Activated CD4-positive, alpha-beta T cell treated with anti-CD3 and anti-CD28 coated beads, Interleukin-2, amount 10 ng/mL, durations not matched to agents 24 days and 14 days (primary cell): ENCODE measurements around the gene VPS16. TPM values are rescaled to one million over a fixed set of nuclear protein-coding genes. Genes with fewer than 3 reads are reported as not detected.
"Not testable (repeated sequence)": the region's sequence is repeated elsewhere in the genome, so short reads cannot be mapped to it uniquely, and the experiment has no call there.

Experiments
- DNase-seq: peaks from one replicate; pipeline ENCODE4 v3.0.0; 2022
- H3K27ac Mint-ChIP-seq: one replicate; pipeline ENCODE4 v1.8.0; 2022; ENCODE audit warnings: mild to moderate bottlenecking, mixed read lengths
- H3K27me3 Mint-ChIP-seq: one replicate; pipeline ENCODE4 v1.8.0; 2022; ENCODE audit warnings: mixed read lengths
- H3K36me3 Mint-ChIP-seq: one replicate; pipeline ENCODE4 v1.8.0; 2022; ENCODE audit warnings: low read depth, mild to moderate bottlenecking, mixed read lengths
- H3K4me1 Mint-ChIP-seq: one replicate; pipeline ENCODE4 v1.8.0; 2021; ENCODE audit warnings: mixed read lengths
- H3K4me3 Mint-ChIP-seq: one replicate; pipeline ENCODE4 v1.8.0; 2022; ENCODE audit warnings: mild to moderate bottlenecking, moderate library complexity, mixed read lengths
- H3K9me3 Mint-ChIP-seq: one replicate; pipeline ENCODE4 v1.8.0; 2021; ENCODE audit warnings: mixed read lengths
- intact Hi-C: fragments of 100-400 bp; cut with micrococcal nuclease; formaldehyde crosslinking; loops from one replicate; pipeline ENCODE4 v1.15.1; 2023
- total RNA-seq: library from RNA; stranded (reverse); gene quantifications from 2 replicates; pipeline ENCODE4 v1.2.3, GENCODE V29; 2022

Gene VPS16
- total RNA-seq, 1 donor from 2014 or later = 44.3 TPM

GRCh38 chr20:2816030-2816582 is 24.4 kb upstream of the VPS16 start, which contains the start of gene TMEM239:
TSS of gene TMEM239 (plus strand) at chr20:2816364. CDS start at chr20:2816555, 191 bp downstream.
- H3K27me3 Mint-ChIP-seq = peaks cover 71% of the 10 kb centered on the region
- no peak for DNase-seq
- peaks cover 6% of the 10 kb centered on the region for H3K4me1 Mint-ChIP-seq
- no peak within 1 kb of the TSS for H3K4me3 Mint-ChIP-seq
- no peak within 1 kb of the TSS for H3K27ac Mint-ChIP-seq
- H3K36me3 Mint-ChIP-seq = peaks cover 2% of the 10 kb centered on the region
- intact Hi-C loops = no loop called here
- H3K9me3 Mint-ChIP-seq = peaks cover 11% of the 10 kb centered on the region

DNA sequence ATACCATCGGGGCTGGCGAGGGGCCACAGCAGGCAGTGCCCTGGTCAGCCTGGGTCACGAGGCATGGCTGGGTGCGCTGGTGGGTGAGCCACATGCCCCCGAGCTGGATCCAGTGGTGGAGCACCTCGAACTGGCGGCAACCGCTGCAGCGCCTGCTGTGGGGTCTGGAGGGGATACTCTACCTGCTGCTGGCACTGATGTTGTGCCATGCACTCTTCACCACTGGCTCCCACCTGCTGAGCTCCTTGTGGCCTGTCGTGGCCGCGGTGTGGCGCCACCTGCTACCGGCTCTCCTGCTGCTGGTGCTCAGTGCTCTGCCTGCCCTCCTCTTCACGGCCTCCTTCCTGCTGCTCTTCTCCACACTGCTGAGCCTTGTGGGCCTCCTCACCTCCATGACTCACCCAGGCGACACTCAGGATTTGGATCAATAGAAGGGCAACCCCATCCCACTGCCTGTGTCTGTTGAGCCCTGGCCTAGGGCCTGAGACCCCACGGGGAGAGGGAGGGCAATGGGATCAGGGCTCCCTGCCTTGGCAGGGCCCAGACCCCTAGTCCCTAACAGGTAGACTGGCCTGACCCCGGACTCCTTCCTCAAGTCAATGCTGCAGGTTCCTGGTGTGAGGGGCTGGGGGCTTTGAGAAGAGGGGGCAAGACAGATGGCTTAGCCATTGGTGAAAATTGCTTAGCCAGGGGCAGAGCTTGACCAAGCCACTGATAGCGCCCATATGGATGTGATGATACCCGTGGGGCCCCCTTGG is 23.8 kb upstream of the VPS16 start:
- no peak for DNase-seq

GRCh38 chr20:2817341-2817726 is 23.2 kb upstream of the VPS16 start:
- no peak for DNase-seq
- peaks cover 3% of the 10 kb centered on the region for H3K9me3 Mint-ChIP-seq
- H3K4me3 Mint-ChIP-seq = no peak overlapping the region
- peaks cover 13% of the 10 kb centered on the region for H3K4me1 Mint-ChIP-seq
- intact Hi-C loops = no loop called here
- no peak overlapping the region for H3K27ac Mint-ChIP-seq
- H3K27me3 Mint-ChIP-seq = peaks cover 65% of the 10 kb centered on the region
- peaks cover 2% of the 10 kb centered on the region for H3K36me3 Mint-ChIP-seq

More for the DNA sequence above, 23.8 kb upstream of the VPS16 start:
- H3K4me1 Mint-ChIP-seq = peaks cover 10% of the 10 kb centered on the region
- peaks cover 70% of the 10 kb centered on the region for H3K27me3 Mint-ChIP-seq
- H3K27ac Mint-ChIP-seq = no peak overlapping the region
- intact Hi-C loops = no loop called here
- no peak overlapping the region for H3K4me3 Mint-ChIP-seq
- peaks cover 2% of the 10 kb centered on the region for H3K36me3 Mint-ChIP-seq
- peaks cover 9% of the 10 kb centered on the region for H3K9me3 Mint-ChIP-seq

- H3K9me3 Mint-ChIP-seq = no peaks in the 10 kb centered on the region
- intact Hi-C loops = no loop called here
- H3K27me3 Mint-ChIP-seq = peaks cover 57% of the 10 kb centered on the region
- H3K36me3 Mint-ChIP-seq = no peaks in the 10 kb centered on the region
- no peak overlapping the region for H3K4me3 Mint-ChIP-seq
- H3K27ac Mint-ChIP-seq = no peak overlapping the region
- peaks cover 13% of the 10 kb centered on the region for H3K4me1 Mint-ChIP-seq
- no peak for DNase-seq
Measured at GRCh38 chr20:2817891-2818595, 22.5 kb upstream of the VPS16 start.

GRCh38 chr20:2820084-2820895 is 20.3 kb upstream of the VPS16 start:
- Mint-ChIP-seq H3K9me3 (no peaks in the 10 kb centered on the region), H3K4me3 (no peak overlapping the region), H3K4me1 (peaks cover 13% of the 10 kb centered on the region), H3K36me3 (no peaks in the 10 kb centered on the region), H3K27ac (no peak overlapping the region), H3K27me3 (peaks cover 40% of the 10 kb centered on the region)
- no peak for DNase-seq
- intact Hi-C loops = no loop called here

- H3K27ac Mint-ChIP-seq = no peak overlapping the region
- H3K9me3 Mint-ChIP-seq = no peaks in the 10 kb centered on the region
- no peak for DNase-seq
- intact Hi-C loops = no loop called here
- no peaks in the 10 kb centered on the region for H3K36me3 Mint-ChIP-seq
- H3K4me3 Mint-ChIP-seq = peak overlapping the region; percentile 70
- H3K4me1 Mint-ChIP-seq = peaks cover 19% of the 10 kb centered on the region
- H3K27me3 Mint-ChIP-seq = peaks cover 41% of the 10 kb centered on the region
Measured at GRCh38 chr20:2820896-2821869, 19.4 kb upstream of the VPS16 start.

DNA sequence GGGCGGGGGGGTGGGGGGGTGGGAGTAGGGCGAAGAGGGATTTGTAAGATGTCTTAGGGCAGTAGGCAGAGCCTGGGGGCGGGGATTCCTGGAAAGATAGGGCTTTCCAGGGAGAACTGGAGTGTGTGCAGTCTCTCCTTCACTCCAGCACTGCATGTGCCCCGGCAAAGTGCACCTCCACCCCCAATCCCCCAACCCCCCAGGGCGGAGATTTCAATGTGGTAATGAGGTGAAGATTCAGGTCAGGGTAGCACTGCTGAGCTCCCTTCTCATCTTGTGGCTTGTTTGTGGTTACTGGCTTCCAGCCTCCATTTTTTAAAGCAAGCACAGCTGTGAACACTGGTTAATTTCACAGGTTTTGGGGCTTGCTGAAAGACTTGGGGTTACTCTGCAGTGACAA is 18.5 kb upstream of the VPS16 start:
- Mint-ChIP-seq H3K27ac (no peak overlapping the region), H3K9me3 (no peaks in the 10 kb centered on the region), H3K4me1 (peaks cover 28% of the 10 kb centered on the region), H3K4me3 (peak overlapping the region; percentile 70), H3K36me3 (no peaks in the 10 kb centered on the region), H3K27me3 (peaks cover 47% of the 10 kb centered on the region)
- peak; percentile 88 for DNase-seq
- intact Hi-C loops = no loop called here

GRCh38 chr20:2825761-2826160 is 14.8 kb upstream of the VPS16 start:
- intact Hi-C loops = no loop called here
- no peaks in the 10 kb centered on the region for H3K36me3 Mint-ChIP-seq
- no peak for DNase-seq
- H3K4me3 Mint-ChIP-seq = peak overlapping the region; percentile 10
- no peak overlapping the region for H3K27ac Mint-ChIP-seq
- peaks cover 45% of the 10 kb centered on the region for H3K27me3 Mint-ChIP-seq
- H3K9me3 Mint-ChIP-seq = no peaks in the 10 kb centered on the region
- peaks cover 24% of the 10 kb centered on the region for H3K4me1 Mint-ChIP-seq

DNA sequence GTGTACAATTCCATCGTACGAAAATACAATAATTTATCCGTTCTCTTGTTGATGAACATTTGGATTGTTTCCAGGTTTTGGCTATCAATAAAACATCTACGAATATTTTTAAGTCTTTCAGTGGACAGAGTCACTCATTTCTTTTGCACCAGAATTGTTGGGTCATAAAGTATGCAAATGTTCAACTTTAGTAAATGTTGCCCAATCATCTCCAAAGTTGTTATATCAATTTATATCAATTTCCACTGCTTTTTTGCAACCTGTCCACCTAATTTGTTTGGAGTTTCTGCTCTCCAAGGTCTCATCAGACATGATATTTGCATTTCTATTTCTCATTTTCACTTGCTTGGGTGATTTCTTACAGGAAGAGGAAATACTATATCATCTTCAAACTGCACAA is 13.9 kb upstream of the VPS16 start:
- Mint-ChIP-seq H3K9me3 (no peaks in the 10 kb centered on the region), H3K4me3 (peak overlapping the region; percentile 19), H3K27me3 (peaks cover 41% of the 10 kb centered on the region), H3K4me1 (peaks cover 22% of the 10 kb centered on the region), H3K36me3 (no peaks in the 10 kb centered on the region), H3K27ac (no peak overlapping the region)
- no peak for DNase-seq
- intact Hi-C loops = no loop called here

- Mint-ChIP-seq H3K9me3 (no peaks in the 10 kb centered on the region), H3K27me3 (peaks cover 43% of the 10 kb centered on the region), H3K36me3 (peaks cover 3% of the 10 kb centered on the region), H3K4me3 (no peak overlapping the region), H3K27ac (no peak overlapping the region), H3K4me1 (peaks cover 22% of the 10 kb centered on the region)
- DNase-seq = no peak
- intact Hi-C loops = no loop called here
Measured at GRCh38 chr20:2829376-2829775, 11.2 kb upstream of the VPS16 start.

DNA sequence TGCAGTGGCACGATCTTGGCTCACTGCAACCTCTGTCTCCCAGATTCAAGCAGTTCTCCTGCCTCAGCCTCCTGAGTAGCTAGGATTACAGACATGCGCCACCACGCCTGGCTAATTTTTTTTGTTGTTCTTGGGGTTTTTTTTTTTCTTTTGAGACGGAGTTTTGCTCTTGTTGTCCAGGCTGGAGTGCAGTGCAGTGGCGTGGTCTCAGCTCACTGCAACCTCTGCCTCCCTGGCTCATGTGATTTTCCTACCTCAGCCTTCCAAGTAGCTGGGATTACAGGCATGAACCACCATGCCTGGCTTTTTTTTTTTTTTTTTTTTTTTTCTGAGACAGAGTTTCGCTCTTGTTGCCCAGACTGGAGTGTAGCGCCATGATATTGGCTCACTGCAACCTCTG is 9.3 kb upstream of the VPS16 start:
- DNase-seq, intact Hi-C loops, H3K9me3 Mint-ChIP-seq, H3K4me3 Mint-ChIP-seq, H3K27ac Mint-ChIP-seq, H3K36me3 Mint-ChIP-seq: not testable (repeated sequence)
- Mint-ChIP-seq H3K4me1 (peaks cover 17% of the 10 kb centered on the region), H3K27me3 (peaks cover 38% of the 10 kb centered on the region)

DNA sequence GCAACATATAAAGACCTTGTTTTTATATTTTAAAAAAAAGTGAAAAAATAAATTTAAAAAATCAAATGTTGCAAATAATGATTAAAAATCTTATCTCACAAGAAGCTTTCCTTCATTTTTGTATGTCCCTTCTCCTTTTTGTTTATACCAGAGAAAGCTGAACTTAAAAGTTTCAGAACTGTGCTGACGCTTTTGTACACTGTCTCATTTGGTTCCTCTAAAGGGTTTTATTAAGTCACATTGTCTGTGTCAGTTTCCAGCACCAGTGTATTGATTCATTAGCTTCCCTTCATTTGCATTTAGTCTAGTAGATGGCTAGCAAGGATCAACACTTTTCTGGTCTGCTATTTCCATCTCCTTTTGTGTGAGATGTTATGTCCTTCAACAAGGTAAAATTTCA is 6.8 kb upstream of the VPS16 start:
- intact Hi-C loops = no loop called here
- no peak for DNase-seq
- H3K27me3 Mint-ChIP-seq = peaks cover 15% of the 10 kb centered on the region
- H3K36me3 Mint-ChIP-seq = peaks cover 29% of the 10 kb centered on the region
- peaks cover 8% of the 10 kb centered on the region for H3K4me1 Mint-ChIP-seq
- no peaks in the 10 kb centered on the region for H3K9me3 Mint-ChIP-seq
- no peak overlapping the region for H3K27ac Mint-ChIP-seq
- H3K4me3 Mint-ChIP-seq = no peak overlapping the region
